ENCODE measurements around the gene CHST11. TPM values are rescaled to one million over a fixed set of nuclear protein-coding genes. Genes with fewer than 3 reads are reported as not detected.
"Not testable (repeated sequence)": the region's sequence is repeated elsewhere in the genome, so short reads cannot be mapped to it uniquely, and the experiment has no call there.

Gene CHST11
- total RNA-seq, 1 experiment from 2014 or later: 38.8 TPM

- no peak for DNase-seq (ENCODE audit: low read depth)
These were observed 70.0 kb downstream of the CHST11 start for GRCh38 chr12:104526751-104527150.

GRCh38 chr12:104527653-104528052 lies 70.9 kb downstream of the CHST11 start:
- DNase-seq (ENCODE audit: low read depth): not testable (repeated sequence)

- no peak for DNase-seq (ENCODE audit: low read depth)
These were observed 72.6 kb downstream of the CHST11 start for GRCh38 chr12:104529130-104529874.

DNA sequence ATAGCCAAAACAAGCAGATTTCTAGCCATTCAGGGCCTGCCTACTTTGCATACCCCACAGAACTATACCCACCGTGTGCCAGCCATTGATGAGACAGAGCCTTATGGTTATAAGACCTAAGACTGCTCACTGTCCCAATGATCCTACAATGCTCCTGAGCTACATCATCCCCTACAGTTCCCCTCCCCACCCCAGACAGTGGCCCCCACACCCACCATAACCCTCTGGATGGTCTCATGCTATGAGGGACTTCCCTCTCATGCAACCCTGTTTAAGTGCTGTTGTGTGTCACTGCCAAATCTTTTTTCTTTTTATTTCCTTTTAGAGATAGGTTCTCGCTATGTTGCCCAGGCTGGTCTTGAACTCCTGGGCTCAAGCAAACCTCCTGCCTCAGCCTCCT lies 75.9 kb downstream of the CHST11 start:
- DNase-seq (ENCODE audit: low read depth): no peak

GRCh38 chr12:104533134-104533533 lies 76.4 kb downstream of the CHST11 start:
- no peak for DNase-seq (ENCODE audit: low read depth)

- peak; percentile 38 for DNase-seq (ENCODE audit: low read depth)
These were observed 77.6 kb downstream of the CHST11 start for GRCh38 chr12:104534162-104534856.

- no peak for DNase-seq (ENCODE audit: low read depth)
These were observed 78.1 kb downstream of the CHST11 start for GRCh38 chr12:104534857-104535248.

DNA sequence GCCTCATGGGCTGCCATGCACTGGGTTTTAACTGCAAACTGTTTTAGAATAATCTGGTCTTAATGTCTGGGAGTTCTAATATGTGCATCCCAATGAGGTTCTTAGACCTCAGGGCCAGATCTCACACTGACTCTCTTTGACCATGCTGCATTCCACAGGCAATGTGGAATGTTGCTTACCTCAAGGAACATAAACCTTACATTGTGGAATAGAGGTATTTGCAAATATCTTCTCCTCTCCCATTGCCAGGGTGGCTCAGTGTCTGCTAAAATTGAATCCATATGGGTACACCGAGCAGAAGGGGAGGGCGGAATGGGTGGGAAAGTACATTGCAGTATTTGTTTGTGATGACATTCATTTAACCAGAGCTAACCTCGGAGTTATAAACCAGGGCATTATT lies 78.6 kb downstream of the CHST11 start:
- peak; percentile 47 for DNase-seq (ENCODE audit: low read depth)

- DNase-seq (ENCODE audit: low read depth): no peak
These were observed 80.1 kb downstream of the CHST11 start for GRCh38 chr12:104536841-104537240.

- DNase-seq (ENCODE audit: low read depth): no peak
These were observed 81.3 kb downstream of the CHST11 start for GRCh38 chr12:104538056-104538455.

GRCh38 chr12:104538891-104539462 lies 82.2 kb downstream of the CHST11 start:
- DNase-seq (ENCODE audit: low read depth): no peak

GRCh38 chr12:104544836-104545235 lies 88.1 kb downstream of the CHST11 start:
- DNase-seq (ENCODE audit: low read depth): no peak

DNA sequence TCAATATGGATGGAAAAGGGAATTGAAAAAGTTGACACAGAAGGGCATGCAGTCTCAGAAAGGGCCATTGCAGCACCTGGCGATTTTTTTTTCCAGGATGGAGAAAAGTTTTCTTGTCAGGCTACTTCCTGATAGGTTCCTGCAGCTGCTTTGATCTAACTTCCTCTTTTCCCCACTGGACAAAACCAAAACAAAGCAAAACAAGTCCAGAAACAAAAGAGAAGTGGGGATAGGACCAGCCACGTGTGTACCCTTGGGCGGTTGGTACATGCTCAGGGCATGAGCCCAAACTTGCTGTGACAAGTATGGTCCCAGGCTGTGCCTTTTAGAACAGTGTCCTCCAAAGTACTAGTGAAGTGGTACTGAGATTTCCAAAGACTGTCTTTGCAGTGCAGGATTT lies 89.8 kb downstream of the CHST11 start:
- no peak for DNase-seq (ENCODE audit: low read depth)

DNA sequence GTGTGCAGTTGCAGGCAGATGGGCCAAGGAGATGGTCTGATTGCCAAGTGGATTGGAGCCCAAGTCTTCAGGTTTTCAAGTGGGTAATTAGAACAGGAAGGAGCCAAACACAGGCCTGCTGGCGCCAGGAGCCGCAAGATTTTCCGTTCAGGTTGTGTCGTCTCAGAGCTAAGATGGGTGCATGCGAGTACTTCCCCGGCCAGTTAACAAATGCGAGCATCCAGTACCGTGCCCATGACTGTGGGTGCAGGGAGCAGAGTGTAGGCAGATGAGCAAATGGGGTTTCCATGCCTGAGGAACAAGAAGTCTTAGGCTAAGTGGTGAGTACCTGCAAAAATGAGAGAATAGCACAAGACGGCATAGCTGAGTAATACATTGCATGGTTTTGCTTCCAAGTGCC lies 90.5 kb downstream of the CHST11 start:
- no peak for DNase-seq (ENCODE audit: low read depth)

GRCh38 chr12:104549815-104550480 lies 93.2 kb downstream of the CHST11 start:
- DNase-seq (ENCODE audit: low read depth): peak; percentile 58

DNA sequence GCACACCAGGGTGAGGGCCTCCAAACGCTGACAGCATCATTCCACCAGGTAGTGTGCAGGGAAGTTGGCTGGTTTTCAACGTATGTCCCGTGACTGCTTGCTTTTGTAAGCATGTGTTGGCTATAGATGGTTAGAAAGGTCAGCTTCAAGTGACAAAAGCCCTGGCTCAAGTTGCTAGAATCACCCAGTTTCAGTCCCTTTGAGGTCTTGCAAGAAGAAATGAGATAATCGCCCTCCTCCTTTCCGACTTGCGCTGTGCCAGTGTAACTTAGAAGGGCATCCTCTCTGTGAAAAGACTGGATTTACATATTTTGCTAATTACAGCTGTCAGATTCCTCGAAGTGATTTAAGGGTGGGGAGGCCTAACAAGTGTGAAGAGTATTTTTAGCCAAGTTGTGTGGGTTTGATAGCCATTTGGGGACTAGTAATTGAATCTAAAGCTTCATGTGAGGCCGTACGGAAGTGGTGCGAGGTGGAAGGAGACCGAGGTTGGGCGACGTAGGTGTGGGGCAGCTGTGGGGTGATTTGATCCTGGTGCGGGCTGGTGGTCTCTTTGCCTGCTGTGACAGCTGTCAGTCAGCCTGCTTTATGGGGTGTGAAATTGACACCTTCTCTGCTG lies 94.7 kb downstream of the CHST11 start:
- no peak for DNase-seq (ENCODE audit: low read depth)

GRCh38 chr12:104553421-104553820 lies 96.7 kb downstream of the CHST11 start:
- no peak for DNase-seq (ENCODE audit: low read depth)

DNA sequence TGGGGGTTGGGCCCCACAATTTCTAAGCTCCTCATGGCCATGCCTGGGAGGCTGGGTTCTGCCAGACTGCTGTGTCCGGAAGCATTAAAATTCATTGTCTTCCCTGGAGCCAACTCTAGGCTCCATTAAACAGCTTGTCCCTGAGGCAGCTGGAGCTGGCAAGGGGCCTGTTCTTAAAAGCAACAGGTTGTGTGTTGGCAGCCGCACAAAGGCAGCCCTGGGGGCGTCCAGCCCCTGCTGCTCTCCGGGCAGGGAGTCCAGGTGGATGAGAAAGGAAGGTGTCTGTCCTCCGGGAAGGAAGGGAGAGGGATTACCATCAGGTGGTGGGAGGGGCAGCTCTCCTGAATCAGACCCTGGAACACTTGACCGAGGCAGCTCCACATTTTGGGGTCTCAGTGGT lies 98.9 kb downstream of the CHST11 start:
- no peak for DNase-seq (ENCODE audit: low read depth)

- no peak for DNase-seq (ENCODE audit: low read depth)
These were observed 100.9 kb downstream of the CHST11 start for GRCh38 chr12:104557488-104558195.

- no peak for DNase-seq (ENCODE audit: low read depth)
These were observed 104.1 kb downstream of the CHST11 start for GRCh38 chr12:104560881-104561280.

DNA sequence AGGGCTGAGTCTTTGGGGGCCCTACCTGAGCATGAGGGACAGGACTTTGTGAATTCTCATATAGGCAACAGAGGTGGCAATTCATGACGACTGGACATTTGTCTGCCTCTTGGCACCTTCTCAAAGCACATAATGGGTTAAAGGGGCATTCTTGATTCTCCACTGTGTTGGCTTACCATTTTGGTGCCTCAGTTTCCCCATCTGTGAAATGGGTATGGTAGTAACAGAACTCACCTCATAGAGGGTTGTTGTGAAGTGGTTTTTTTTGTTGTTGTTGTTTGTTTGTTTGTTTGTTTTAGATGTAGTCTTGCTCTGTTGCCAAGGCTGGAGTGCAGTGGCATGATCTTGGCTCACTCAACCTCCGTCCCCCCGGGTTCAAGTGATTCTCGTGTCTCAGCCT lies 106.0 kb downstream of the CHST11 start:
- no peak for DNase-seq (ENCODE audit: low read depth)

Data from RPMI7951 (cell line).